Ureter (tissue), 1 donor: ENCODE results near the gene PARD3B. TPM values are rescaled to one million over a fixed set of nuclear protein-coding genes. Genes with fewer than 3 reads are reported as not detected.

Source experiments
- DNase-seq: peaks from one replicate; pipeline ENCODE4 v3.0.0-alpha.2; 2020; ENCODE audit warnings: low spot score
- total RNA-seq: library from RNA; stranded (reverse); gene quantifications from one replicate; pipeline ENCODE4 v1.2.4, GENCODE V29; 2023
- donor health status: DM: yes; HTN: yes; CAD: no.

The PARD3B gene
- total RNA-seq, 1 donor from 2014 or later = 31.4 TPM

DNA sequence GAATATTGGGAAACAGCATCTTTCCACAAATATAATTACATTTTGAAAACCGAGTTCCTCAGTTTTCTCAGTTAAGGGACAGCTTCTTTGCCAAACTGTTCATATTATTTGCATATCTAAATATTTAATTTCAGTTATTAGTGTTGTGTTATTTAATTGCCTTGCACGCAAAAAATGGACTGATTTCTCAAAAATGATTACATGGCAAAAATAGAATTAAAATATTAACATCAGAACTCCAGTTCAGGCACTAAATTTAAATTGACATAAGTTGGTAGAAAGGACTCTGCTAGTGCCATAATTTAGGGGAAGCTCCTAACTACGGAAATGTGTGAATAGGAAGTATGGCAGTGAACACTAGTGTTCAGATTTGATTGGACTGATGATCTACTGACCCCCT, 209.6 kb downstream of the PARD3B start:
- no peak for DNase-seq

DNA sequence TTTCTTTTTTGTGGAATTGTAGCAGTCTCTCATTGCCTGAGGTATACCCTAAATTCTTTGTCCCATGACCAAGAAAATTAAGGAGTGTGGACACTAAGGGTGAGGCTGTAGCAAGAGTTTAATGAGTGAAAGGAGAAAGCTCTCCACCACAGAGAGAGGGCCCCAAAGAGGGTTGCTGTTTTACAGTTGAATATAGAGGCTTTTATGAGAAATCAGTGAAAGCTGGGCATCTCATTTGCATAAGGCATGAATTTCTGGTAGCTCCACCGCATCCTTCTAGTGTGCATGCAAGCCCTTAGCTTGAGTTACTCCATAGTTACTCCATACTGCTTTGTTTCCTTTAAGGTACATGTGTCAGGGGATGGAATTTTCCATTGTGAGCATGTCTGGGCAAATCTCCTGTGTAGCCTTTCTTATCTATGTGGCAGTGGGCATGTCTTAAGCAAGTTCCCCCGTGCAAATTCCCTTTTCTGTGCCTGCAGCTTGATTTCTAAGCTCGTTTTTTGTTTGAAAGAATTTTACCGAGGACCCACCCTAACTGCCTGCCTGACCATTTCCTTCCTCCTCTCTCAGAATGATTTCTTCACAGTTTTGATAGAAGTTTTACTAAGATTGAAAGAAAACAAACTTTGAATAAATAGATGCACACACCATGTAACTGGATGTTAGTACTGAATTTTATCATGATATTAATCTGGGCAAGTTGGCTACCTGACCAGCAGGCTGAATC, 218.9 kb downstream of the PARD3B start:
- no peak for DNase-seq

DNA sequence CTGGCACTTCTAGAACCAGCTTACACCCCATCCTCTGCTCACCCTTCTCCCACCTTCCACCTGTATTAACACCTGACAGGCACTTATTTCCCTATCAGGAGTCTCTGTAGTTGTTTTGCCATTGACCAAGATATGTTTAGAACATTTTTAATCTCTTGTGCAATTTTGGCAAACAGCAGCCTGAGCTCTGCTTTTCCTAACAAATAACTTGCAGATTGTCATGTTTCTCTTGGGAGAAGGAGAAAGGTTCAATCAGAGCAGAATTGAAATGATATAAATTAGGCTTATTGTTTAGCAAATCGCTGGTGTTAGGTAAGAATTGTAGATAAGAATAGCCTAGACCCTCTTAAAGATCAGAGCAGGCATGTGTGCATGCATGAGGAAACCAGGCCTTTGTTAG, 225.5 kb downstream of the PARD3B start:
- DNase-seq = no peak

DNA sequence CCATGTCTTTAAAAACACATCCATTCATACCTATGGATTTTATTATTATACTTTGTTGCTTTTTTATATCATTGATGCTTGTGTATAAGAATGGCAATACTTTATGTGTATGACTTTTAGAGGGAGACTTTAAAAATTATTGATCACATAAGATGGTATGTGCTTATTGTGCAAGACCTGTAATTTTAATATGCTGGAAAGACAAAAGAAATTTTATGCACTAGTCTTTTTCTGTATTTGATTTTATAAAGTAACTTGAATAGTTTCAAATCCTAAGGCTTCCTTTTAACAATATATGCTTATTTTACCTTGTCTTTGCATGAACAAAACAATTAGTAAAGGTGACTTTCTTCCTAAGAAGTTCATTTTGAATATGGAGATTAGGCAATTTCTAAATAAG, 226.4 kb downstream of the PARD3B start:
- DNase-seq = no peak

DNA sequence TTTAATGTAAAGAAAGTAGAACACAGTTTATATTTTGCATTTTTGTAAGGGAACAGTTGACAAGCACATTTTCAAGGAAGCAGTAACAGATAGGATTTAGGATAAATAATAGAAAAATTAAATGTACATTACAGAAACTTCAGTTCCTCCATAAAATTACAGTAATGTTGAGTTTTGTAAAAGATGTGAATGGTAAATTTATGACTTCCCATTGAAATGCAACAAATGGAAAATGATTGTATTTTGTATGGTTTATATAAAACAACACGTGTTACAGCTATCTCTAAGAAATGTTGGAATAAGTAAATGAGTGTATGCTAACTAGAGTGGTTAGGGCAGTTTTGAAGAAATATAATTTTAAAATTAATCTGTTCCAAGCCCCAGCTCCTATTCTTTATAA, 227.3 kb downstream of the PARD3B start:
- no peak for DNase-seq

DNA sequence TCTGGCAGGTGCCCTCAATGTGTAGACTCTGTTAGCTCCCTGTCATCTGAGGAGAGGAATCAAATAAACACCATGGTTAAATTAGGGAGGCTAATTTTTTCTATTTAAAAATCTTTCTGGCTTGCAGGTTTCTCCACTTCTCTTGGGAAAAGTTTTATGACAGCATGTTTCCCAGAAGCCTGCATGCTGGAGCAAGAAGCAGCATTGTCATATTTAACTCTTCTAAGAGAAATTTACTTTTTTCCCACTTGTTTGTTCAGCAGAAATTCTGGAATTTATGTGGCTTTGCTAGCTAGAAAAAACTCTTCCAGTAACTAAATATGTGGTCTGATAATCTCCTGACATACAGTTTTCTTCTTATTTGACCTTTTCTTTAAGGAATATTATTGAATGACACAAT, 230.5 kb downstream of the PARD3B start:
- no peak for DNase-seq

DNA sequence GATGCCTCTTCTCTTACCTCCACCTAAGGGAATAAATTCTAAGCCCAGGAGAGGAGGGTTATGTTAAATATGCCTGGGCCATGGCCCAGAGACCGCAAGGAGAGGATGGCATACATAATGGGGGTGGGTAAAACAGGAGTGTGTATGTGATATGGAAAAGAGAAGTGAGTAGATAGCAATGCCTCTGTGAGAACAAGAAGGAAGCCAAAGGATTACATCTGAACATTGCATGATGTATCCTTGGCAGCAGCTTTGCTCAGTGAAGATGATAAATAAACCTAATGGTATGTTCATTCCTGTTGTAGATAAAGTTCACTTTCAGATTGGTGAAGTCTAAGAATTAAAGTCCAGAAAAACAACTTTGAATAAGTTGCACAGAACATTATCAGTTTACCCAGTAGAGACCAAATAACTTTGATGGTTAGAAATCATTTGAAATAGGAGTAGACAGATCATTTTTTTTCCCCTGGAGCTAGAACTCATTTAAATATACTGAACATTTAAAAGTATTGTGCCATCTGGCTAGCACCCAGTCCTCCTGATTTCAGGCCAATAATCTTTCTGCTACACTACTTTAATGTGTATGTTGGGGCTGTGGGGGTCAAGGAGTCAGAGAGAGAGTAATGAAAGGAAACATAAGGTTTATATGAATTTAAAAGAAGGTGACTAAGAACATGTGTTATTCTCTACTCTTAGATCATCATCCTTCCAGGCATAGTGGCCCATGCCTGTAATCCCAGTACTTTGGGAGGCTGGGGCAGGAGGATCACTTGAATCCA, 231.7 kb downstream of the PARD3B start:
- DNase-seq = no peak

DNA sequence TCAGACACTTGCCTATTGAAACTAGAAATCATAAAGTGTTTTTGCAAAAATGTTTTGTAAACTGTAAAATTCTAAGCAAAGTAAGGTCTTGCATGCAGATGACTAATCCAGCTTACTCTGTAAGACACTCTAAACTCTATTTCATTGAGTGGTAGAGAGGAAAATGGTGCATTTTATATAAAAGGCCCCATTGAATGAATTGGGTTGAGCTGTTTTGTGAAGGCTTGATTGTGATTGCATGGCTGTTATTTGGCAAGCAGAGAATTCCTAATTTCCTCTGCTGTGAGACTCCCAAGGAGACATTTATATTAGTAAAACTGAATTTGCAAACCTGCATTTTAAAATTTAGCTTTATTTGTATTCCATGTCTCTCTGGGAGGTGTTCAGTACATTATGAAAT, 234.5 kb downstream of the PARD3B start:
- DNase-seq = no peak

DNA sequence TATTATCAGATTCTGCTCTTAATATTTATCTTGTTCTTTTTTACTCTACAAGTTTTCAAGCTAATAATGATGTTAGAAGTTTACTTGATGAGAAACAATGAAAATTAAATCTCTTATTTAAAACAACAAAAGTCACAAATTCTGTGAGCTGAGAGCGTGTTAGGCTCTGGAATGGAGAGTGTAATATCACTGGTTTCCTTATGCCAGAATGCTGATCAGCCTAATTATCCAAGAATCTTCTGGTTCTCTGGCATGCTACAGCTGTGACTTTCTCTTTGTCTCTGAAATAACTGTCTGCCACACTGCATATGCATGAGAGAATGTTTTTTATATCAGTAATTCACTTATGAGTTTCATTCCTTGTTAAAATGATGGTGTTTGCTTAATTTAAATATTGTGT, 236.7 kb downstream of the PARD3B start:
- no peak for DNase-seq

DNA sequence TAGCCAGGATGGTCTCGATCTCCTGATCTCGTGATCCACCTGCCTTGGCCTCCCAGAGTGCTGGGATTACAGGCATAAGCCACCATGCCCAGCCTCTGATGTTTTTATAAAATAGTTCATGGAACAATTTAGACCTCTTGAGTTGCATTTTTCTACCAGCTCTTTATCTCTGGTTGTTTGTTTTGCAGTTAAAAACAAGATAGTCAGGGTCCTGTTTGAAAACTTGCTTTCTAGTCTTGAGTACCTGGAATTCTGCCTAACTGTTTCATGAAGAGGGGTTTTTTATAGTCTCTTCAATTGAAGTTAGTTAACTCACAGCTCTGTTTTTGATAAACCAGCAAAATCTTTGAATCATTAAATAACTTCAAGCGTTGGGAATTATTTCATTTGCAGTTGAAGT, 244.8 kb downstream of the PARD3B start:
- no peak for DNase-seq

DNA sequence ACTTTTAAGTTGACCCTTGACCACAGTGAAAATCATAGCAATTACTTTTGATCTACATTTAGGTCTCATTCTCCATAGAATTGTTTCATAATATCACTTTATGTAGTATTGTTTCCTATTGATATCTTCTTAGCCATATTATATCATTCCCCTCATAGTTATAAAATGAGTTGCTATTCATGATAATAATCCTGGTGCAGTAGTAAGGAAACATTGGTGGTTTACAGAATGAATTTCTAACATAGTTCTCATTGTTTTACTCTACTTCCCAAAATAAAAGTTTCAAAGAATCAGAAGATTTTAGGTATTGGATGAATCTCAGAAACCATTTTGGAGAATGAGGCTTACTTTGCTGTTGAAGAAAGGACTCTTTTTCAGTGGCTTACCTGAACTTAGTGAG, 246.0 kb downstream of the PARD3B start:
- no peak for DNase-seq

DNA sequence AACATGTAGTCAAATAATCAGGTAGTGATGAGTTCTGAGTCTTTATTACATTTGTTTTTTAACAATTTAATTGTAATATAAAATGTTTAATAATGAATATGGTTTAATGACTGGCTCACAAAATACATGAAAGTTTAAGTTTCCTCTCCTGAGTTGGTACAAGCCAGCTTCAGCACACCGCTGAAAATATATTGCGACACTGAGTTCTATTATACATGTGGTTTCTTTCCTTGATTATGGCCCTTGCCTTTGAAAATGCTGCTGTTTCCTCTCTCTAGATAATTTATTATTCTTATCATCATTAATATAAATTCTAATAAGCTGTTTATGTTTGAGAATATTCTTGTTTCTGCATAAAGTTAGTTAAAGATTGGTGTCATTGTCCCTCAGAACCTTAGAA, 249.3 kb downstream of the PARD3B start:
- no peak for DNase-seq

DNA sequence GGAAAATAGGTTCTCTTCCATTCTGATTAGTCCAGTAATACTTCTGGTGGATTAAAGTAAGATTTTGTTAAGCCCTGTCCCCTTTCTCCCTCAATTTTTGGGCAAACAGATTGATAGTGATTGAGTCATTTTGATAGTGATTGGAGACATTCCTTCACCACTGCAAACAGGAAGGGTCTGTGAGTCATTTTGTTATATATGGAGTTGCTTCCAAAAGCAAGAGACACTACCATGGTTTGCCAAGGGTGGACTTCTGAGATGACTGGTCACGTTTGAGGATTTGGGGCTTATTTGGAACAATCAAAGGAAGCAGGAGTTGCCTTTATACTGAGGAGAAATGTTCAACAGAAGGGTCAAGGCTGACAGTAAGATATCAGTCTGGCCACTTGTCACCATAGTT, 249.9 kb downstream of the PARD3B start:
- no peak for DNase-seq

DNA sequence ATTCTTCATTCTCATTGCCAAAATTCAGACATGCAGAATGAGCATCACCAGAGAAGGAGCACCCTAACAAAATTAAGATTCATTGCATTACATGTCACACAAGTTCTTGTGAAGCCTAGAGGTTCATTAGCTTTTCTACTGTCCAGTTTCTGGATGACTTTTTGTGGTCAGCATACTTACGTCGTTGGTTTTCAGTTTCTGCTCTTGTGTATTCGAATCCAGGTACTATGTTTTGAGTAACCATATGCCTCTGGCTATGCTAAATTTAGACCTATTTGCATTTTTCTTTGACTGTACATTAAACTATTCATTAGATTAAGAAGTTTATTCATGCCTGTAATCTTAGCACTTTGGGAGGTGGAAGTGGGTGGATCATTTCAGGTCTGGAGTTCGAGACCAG, 251.3 kb downstream of the PARD3B start:
- DNase-seq = no peak

DNA sequence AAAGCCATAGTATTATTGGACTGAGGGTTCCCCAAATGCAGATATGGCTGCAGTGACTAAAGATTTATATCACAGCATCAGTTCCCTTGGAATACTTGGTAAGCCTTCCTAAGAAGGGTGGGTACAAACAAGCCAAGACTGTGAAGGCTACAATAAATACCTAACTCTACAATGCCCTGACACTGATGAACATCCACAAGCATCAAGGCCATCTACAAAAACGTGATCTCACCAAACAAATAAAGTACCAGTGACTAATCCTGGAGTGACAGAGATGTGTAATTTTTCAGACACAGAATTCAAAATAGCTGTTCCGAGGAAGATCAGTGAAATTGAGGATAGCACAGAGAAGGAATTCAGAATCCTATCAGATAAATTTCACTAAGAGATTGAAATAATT, 254.5 kb downstream of the PARD3B start:
- no peak for DNase-seq

DNA sequence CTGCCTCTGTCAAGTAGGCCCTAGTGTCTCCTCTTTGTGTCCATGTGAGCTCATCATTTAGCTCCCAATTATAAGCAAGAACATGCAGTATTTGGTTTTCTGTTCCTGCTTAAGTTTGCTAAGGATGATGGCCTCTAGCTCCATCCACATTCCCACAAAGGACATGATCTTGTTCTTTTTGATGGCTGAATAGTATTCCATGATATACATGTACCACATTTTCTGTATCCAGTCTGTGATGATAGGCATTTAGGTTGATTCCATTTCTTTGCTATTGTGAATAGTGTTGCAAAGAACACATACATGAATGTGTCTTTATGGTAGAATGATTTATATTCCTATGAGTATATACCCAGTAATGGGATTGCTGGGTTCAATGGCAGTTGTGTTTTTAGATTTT, 263.2 kb downstream of the PARD3B start:
- DNase-seq = no peak

DNA sequence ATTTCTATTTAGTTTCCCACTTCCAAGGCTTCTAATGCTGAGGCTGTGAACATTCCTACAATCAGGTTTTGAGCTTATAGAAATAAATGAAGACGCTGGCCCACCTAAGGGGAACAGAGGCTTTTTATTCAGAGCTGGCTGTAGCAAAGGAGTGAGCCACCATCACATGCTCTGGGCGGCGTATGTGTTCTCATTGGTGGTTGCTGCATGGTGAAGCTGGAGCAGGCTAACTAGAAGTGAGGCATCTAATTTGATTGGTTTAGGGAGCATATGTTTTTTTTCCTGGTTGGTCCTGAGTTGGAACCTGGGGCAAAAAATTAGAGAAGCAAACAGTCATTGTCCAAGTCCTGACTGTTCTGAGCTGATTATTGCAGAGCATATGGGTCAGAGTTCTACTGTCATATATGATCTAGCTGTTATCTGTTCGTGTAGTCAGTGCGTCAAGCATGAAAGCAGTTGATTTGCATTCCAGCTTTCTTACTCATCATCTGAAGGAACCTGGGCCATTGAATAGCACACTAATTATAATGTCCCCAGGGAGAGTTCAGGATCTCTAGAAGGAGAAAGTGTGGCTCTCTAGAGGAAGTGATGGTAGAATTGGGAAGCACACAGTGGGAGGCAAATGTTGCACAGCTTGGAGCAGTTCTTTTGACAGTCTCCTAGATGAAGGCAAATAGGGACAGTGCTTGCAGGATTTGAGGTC, 279.6 kb downstream of the PARD3B start:
- no peak for DNase-seq

DNA sequence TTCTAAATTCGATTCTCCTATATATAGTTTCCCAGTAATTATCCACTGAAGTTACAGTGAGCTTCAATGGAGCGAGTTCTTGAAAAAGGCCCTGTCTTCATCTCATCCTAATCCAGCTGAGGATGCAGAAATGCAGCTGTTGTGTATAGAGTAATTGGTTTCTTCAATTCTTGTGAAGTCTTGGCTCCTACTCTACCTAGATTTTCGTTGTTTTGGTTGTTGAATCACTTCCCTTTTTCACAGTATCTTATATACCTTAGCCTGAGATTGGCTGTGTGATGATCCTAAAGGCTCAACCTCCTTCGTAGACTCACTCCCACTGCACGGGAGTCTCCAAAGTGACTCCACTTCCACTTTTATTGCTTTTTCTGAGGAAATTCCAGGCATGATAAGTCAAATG, 280.4 kb downstream of the PARD3B start:
- DNase-seq = no peak

DNA sequence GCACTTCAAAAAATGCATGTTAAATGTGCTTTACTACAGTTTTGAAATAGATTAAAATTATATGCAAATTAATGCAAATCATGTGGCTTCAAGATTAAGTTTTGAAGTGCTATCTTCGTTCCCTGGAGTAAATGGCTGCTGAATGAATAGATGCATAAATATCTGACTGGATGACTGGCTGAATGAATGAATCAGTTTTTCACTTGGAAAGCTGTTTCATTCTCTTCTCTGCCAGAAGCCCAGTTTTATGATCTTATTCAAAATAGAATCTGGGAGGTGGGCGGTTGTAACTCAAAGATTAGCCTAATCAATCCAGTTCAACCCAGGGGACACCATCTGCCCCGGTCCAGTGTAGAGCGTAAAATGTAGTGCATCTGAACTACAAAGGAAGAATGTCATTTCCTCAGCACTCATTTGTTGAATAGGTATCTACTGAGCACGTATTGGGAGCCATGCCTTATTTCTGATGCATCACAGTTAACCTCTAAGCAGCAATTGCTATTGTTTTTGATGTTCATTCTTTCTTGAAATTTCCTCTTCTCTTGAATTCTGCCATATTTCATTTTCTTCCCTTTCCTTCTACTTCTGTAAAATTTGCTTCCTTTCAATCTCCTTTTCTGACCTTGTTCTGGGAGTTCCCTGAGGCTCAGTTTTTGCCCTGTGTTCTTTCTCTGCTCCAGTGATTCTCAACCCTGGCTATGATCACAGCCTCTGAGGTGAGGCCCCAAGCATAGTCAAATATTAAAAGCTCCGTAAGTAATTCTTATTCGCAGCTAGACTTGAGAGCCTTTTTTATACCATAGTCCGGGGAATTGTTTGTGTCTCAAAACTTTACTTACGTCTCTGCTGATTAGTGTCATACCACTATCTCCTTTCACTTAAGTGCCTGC, 282.7 kb downstream of the PARD3B start:
- DNase-seq = no peak

DNA sequence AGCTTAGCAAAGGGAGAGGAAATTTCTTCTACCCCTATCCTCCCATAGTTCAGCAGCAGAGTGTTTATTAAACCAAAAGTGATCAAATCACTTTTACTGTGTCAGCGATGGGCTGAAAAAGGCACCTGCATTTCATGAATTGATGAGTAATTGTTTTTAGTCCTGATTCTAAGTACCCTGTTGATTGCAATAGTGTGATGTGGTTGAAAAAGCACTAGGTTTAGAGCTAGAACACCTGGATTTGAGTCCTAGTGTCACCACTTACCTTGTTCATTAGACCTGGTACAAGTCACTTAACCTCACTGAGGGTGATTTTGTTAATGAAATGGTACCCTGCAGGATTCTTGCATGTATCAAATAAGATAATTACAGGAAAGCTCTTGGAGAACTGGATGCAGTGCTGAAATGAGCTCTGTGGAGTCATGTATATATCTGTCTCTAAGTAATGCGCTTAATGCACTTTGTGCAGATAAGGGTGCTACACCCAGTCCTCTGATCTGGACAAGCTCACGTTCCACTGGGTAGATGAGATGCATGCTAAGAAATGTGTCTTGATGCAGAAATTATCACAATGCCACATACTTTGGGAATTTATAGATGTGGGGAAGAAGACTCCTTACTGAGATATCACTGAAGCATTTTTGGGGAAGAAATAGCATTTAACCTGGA, 289.6 kb downstream of the PARD3B start:
- no peak for DNase-seq

DNA sequence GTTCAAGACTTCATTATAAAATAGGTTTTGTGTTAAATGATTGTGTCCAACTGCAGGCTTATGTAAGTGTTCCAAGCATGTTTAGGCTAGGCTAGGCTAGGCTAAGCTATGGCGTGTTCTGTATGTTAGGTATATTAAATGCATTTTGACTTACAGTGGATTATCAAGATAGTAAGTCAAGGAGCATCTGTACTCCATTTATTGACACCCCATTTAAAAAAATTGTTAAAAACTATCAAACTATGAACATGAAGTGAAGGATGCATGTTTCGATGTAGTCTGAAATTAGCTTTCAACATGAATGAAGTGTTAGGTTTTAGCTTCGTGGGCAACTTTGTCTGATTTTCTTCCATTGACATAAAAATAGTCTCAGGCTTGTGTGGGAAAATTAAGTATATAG, 290.5 kb downstream of the PARD3B start:
- DNase-seq = no peak
